HG02571 (cell line): ENCODE measurements around the gene FCAMR.
"Not testable (repeated sequence)": the region's sequence is repeated elsewhere in the genome, so short reads cannot be mapped to it uniquely, and the experiment has no call there.

ENCODE experiments used
- ATAC-seq: cut with Tn5 transposase; IDR thresholded peaks from one replicate; pipeline ENCODE4 v1.9.1; 2021; ENCODE audit warnings: mild to moderate bottlenecking, moderate library complexity; ENCODE audit not compliant: unreplicated experiment

The FCAMR gene

GRCh38 chr1:206937425-206937824 lies 32.8 kb downstream of the FCAMR start:
- no peak for ATAC-seq

GRCh38 chr1:206935491-206936067 lies 34.7 kb downstream of the FCAMR start:
- no peak for ATAC-seq

- ATAC-seq: no peak
These were observed 36.8 kb downstream of the FCAMR start for GRCh38 chr1:206933333-206933945.

GRCh38 chr1:206932177-206932576 lies 38.1 kb downstream of the FCAMR start:
- no peak for ATAC-seq

GRCh38 chr1:206931709-206932108 lies 38.6 kb downstream of the FCAMR start:
- ATAC-seq: no peak

GRCh38 chr1:206930210-206930798 lies 40.0 kb downstream of the FCAMR start:
- ATAC-seq: peak; percentile 81

GRCh38 chr1:206929524-206929923 lies 40.7 kb downstream of the FCAMR start:
- ATAC-seq: no peak

GRCh38 chr1:206926286-206926685 lies 44.0 kb downstream of the FCAMR start:
- ATAC-seq: no peak

- ATAC-seq: peak; percentile 55
These were observed 45.0 kb downstream of the FCAMR start for GRCh38 chr1:206925106-206925736.

GRCh38 chr1:206924592-206925105 lies 45.6 kb downstream of the FCAMR start:
- no peak for ATAC-seq

GRCh38 chr1:206923961-206924557 lies 46.2 kb downstream of the FCAMR start:
- ATAC-seq: not testable (repeated sequence)

GRCh38 chr1:206923009-206923960 lies 47.0 kb downstream of the FCAMR start:
- peak; percentile 49 for ATAC-seq

- no peak for ATAC-seq
These were observed 47.7 kb downstream of the FCAMR start for GRCh38 chr1:206922524-206922923.

- no peak for ATAC-seq
These were observed 48.4 kb downstream of the FCAMR start, which contains the start of gene FCMR for GRCh38 chr1:206921772-206922265. FCMR (minus strand) TSS chr1:206921941; CDS start chr1:206921854, 87 bp downstream.

- no peak for ATAC-seq
These were observed 52.2 kb downstream of the FCAMR start for GRCh38 chr1:206918076-206918475.

GRCh38 chr1:206916000-206916709 lies 54.1 kb downstream of the FCAMR start:
- ATAC-seq: no peak

GRCh38 chr1:206915030-206915735 lies 55.1 kb downstream of the FCAMR start:
- ATAC-seq: no peak

GRCh38 chr1:206913766-206914537 lies 56.3 kb downstream of the FCAMR start:
- ATAC-seq: no peak
